ENCODE results near the gene ACSL1. TPM values are rescaled to one million over a fixed set of nuclear protein-coding genes. Genes with fewer than 3 reads are reported as not detected.
"Not testable (repeated sequence)": the region's sequence is repeated elsewhere in the genome, so short reads cannot be mapped to it uniquely, and the experiment has no call there.

The ACSL1 gene
- total and polyA plus RNA-seq, 8 donors = 42.8 to 1,170 (median 51.3) TPM

DNA sequence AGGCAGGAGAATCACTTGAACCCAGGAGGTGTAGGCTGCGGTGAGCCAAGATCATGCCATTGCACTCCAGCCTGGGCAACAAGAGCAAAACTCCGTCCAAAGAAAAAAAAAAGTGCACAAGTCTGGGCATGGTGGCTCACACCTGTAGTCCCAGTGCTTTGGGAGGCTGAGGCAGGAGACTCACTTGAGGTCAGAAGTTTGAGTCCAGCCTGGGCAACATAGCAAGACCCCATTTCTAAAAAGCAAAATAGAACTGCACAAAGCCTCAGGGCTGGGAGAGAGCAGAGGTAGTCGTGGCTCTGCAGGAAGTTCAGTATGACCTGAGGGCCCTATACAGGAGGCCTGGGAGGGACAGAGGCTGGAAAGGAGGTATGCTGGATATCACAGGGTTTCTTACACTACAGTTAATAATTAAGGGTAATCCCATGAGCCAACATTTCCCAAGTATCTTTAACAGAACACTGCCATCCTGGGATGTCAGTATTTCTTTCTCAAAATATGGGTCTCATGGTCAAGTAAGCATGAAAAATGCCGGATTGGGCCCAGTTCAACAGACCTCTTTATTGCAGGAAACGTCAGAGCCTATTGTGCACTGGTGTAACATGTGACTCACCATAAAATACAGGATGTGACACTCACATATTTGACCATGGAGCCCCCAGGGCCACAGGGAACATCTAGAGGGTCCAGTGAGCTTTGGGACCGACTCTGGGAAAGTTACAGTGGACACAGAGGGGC is 37.8 kb downstream of the ACSL1 start:
- WGBS, 5 donors = 81 to 89% (median 87%) methylated on average over 6 of the region's 6 CpGs
- no peaks in the 10 kb centered on the region for H3K9me3 ChIP-seq
- no peak overlapping the region for H3K27ac ChIP-seq
- no peak for DNase-seq
- peaks cover 0 to 10% (median 0%) of the 10 kb centered on the region in 4 donors for H3K4me1 ChIP-seq
- peaks cover 11 to 74% (median 58%) of the 10 kb centered on the region in 4 donors for H3K36me3 ChIP-seq
- H3K27me3 ChIP-seq = no peaks in the 10 kb centered on the region
- TF ChIP-seq POLR2A (IDR thresholded peaks at IDR 0.05) (no peak), POLR2AphosphoS5 (IDR thresholded peaks at IDR 0.05) (no peak), EP300 (IDR thresholded peaks at IDR 0.05) (no peak)
- TF ChIP-seq, protein P1, sequence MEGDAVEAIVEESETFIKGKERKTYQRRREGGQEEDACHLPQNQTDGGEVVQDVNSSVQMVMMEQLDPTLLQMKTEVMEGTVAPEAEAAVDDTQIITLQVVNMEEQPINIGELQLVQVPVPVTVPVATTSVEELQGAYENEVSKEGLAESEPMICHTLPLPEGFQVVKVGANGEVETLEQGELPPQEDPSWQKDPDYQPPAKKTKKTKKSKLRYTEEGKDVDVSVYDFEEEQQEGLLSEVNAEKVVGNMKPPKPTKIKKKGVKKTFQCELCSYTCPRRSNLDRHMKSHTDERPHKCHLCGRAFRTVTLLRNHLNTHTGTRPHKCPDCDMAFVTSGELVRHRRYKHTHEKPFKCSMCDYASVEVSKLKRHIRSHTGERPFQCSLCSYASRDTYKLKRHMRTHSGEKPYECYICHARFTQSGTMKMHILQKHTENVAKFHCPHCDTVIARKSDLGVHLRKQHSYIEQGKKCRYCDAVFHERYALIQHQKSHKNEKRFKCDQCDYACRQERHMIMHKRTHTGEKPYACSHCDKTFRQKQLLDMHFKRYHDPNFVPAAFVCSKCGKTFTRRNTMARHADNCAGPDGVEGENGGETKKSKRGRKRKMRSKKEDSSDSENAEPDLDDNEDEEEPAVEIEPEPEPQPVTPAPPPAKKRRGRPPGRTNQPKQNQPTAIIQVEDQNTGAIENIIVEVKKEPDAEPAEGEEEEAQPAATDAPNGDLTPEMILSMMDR (IDR thresholded peaks at IDR 0.05) = no peak
- intact Hi-C loops (cut with DNase I; ENCODE audit: low total_unique reads) = no loop called here
- no peak overlapping the region for H3K4me3 ChIP-seq

DNA sequence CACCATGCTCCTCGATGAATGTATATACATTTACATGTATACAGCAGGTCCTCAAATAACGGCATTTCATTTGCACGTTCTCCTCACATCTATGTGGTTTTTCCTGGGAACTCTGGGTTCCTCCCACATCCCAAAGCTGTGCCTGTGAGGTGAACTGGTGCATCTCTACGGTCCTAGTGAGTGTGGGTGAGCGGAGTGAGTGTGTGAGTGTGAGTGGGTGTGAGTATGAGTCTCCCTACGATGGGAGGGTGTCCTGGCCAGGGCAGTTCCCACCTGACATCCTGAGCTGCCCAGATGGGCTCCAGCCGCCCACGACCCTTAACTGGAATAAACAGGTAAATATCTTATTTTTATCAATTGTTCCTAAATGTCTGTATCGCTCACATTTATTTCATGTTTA is 40.0 kb downstream of the ACSL1 start:
- Histone ChIP-seq H3K4me1 (no peaks in the 10 kb centered on the region), H3K9me3 (no peaks in the 10 kb centered on the region), H3K36me3 (peaks cover 11 to 85% (median 73%) of the 10 kb centered on the region in 4 donors), H3K27me3 (no peaks in the 10 kb centered on the region), H3K27ac (no peak overlapping the region), H3K4me3 (no peak overlapping the region)
- intact Hi-C loops (cut with DNase I; ENCODE audit: low total_unique reads) = no loop called here
- no peak for DNase-seq
- TF ChIP-seq EP300 (IDR thresholded peaks at IDR 0.05) (no peak), POLR2AphosphoS5 (IDR thresholded peaks at IDR 0.05) (no peak), POLR2A (IDR thresholded peaks at IDR 0.05) (no peak)
- TF ChIP-seq, protein P1 (IDR thresholded peaks at IDR 0.05) = no peak
- WGBS, 5 donors = 89 to 96% (median 93%) methylated on average over 9 of the region's 9 CpGs

DNA sequence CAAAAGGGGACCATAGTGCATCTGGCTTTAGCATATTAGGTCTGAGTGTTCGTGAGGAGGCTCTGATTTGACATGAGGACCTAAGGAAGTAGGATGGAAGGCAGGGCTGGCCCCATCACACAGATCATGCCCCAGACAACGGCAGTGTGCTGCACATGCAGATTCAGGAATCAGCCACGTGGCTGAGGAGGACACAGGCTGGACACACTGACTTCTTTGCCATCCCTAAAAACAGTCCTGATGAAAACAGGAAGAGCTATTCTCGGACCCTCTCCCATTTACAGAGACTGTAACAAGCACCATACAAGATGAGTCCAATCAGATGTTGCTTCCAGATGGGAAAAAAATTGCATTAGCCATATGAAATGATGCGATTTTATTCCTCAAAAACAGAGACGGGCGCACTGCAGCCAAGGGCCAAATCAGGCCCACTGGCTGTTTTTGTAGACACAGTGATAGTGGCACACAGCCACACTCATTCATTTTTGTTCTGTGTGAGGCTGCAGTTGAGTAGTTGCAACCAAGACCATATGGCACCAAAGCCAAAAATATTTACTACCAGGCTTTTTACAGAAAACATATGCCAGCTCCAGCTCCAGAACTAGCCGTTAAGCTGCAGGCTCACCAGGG is 41.0 kb downstream of the ACSL1 start:
- no peak for DNase-seq
- TF ChIP-seq, protein P1 (IDR thresholded peaks at IDR 0.05) = no peak
- no peak for TF ChIP-seq EP300 (IDR thresholded peaks at IDR 0.05)
- no peak for TF ChIP-seq POLR2A (IDR thresholded peaks at IDR 0.05)
- no peak for TF ChIP-seq POLR2AphosphoS5 (IDR thresholded peaks at IDR 0.05)
- intact Hi-C loops (cut with DNase I; ENCODE audit: low total_unique reads) = no loop called here
- WGBS, 5 donors = 77 to 91% (median 90%) methylated on average over 8 of the region's 8 CpGs
- no peaks in the 10 kb centered on the region for H3K4me1 ChIP-seq
- no peaks in the 10 kb centered on the region for H3K9me3 ChIP-seq
- H3K27me3 ChIP-seq = no peaks in the 10 kb centered on the region
- no peak overlapping the region for H3K4me3 ChIP-seq
- H3K36me3 ChIP-seq = peaks cover 11 to 88% (median 83%) of the 10 kb centered on the region in 4 donors
- H3K27ac ChIP-seq = no peak overlapping the region

DNA sequence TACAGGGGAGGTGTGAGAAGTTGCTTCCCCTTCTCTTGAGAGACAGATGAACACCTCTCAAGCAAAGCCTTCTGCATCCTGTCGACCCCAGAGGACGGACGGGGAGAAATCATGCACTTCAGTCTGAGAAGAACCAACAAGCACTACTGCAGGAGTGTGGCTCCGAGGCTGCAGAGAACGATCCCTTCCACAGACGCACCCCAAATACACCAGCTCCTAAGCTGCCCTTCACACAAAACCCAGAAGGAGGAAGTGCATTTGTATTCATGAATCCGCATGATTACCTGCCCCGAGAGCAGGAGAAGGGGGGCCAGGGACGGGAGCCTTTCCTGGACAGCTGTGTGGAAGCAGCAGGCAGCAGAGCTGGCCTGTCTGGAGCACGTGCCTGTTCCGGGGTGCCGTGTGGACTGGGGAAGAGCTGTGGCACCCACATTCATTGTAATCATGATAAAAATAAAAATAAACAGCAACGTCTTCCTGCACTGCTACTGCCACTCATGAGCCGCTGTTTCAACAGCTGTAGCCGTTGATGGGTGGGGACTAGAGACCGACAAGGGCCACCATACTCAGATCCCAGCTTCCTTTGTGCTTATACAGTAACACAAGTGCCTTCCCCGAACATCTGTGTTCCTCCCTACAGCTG is 42.9 kb downstream of the ACSL1 start:
- no peaks in the 10 kb centered on the region for H3K9me3 ChIP-seq
- DNase-seq = peak in 1 of 2 donors; percentile 36
- intact Hi-C loops (cut with DNase I; ENCODE audit: low total_unique reads) = no loop called here
- H3K27me3 ChIP-seq = no peaks in the 10 kb centered on the region
- 45 to 74% (median 63%) methylated on average over 15 to 17 of the region's 17 CpGs for WGBS, 5 donors
- H3K4me3 ChIP-seq = no peak overlapping the region
- no peaks in the 10 kb centered on the region for H3K4me1 ChIP-seq
- H3K36me3 ChIP-seq = peaks cover 15 to 91% (median 85%) of the 10 kb centered on the region in 4 donors
- no peak overlapping the region for H3K27ac ChIP-seq
- TF ChIP-seq POLR2A (IDR thresholded peaks at IDR 0.05) (no peak), EP300 (IDR thresholded peaks at IDR 0.05) (no peak), POLR2AphosphoS5 (IDR thresholded peaks at IDR 0.05) (no peak)
- TF ChIP-seq, protein P1 (IDR thresholded peaks at IDR 0.05) = no peak

DNA sequence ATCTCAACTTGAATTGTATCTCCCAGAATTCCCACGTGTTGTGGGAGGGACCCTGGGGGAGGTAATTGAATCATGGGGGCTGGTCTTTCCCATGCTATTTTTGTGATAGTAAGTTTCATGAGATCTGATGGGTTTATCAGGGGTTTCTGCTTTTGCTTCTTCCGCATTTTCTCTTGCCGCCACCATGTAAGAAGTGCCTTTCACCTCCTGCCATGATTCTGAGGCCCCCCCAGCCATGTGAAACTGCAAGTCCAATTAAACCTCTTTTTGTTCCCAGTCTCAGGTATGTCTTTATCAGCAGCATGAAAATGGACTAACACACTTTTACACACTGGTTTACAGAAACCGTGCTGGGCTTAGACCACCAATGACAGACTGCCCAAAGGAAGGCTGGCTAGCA is 46.6 kb downstream of the ACSL1 start:
- 88 to 96% (median 94%) methylated on average over 4 of the region's 4 CpGs for WGBS, 5 donors
- H3K27me3 ChIP-seq; H3K9me3 ChIP-seq; H3K4me3 ChIP-seq; H3K27ac ChIP-seq; intact Hi-C loops (cut with DNase I; ENCODE audit: low total_unique reads); DNase-seq; H3K4me1 ChIP-seq: not testable (repeated sequence)
- peaks cover 15 to 79% (median 63%) of the 10 kb centered on the region in 4 donors for H3K36me3 ChIP-seq

Measured in stomach (tissue), 9 donors.